ENCODE results near the gene DNASE1L3. TPM values are rescaled to one million over a fixed set of nuclear protein-coding genes. Genes with fewer than 3 reads are reported as not detected.

The DNASE1L3 gene
- total RNA-seq, 5 donors from 2014 or later (not counting 1 experiment from before 2014, with no cell fraction given), result 0.30 to 0.73 (median 0.45) TPM; not detected in 1

- H3K9me3 Mint-ChIP-seq, result no peaks in the 10 kb centered on the region
- no peaks in the 10 kb centered on the region for H3K27me3 Mint-ChIP-seq
- H3K27me3 ChIP-seq (replicated peaks in 1 of 2; ENCODE audit: control insufficient read depth in 2 of 2, extremely low read depth in 1 of 2, insufficient read depth in 2 of 2, low read length in 1 of 2), result peaks cover 0 to 27% of the 10 kb centered on the region in 2 experiments
- POLR2A ChIA-PET, result interaction anchor here in 1 of 2 donors (0.6 kb wide), 1 partner anchor 23 kb away, joined by 3 read pairs; no protein-coding TSS in a partner anchor
- no peak overlapping the region for H3K4me3 ChIP-seq (ENCODE audit: control insufficient read depth in 1 of 2, extremely low read depth in 1 of 2, low read length in 1 of 2)
- ATAC-seq (replicated peaks in 1 of 4) (no peak), DNase-seq (no peak)
- no peak overlapping the region for H3K27ac Mint-ChIP-seq
- CTCF ChIA-PET, result interaction anchor here (0.6 to 2.2 kb wide), 3 partner anchors 9 to 172 kb away, joined by 3 to 6 read pairs (median 4); no protein-coding TSS in a partner anchor
- peaks cover 0 to 25% of the 10 kb centered on the region in 2 experiments for H3K4me1 ChIP-seq (ENCODE audit: control insufficient read depth in 1 of 2, extremely low read depth in 1 of 2, insufficient read depth in 2 of 2, low read length in 2 of 2)
- H3K27ac ChIP-seq (ENCODE audit: low read length), result no peak overlapping the region
- H3K36me3 Mint-ChIP-seq, result no peaks in the 10 kb centered on the region
- no peaks in the 10 kb centered on the region for H3K9me3 ChIP-seq
- 94% methylated on average over 2 of the region's 13 CpGs for WGBS (ENCODE audit: insufficient coverage)
- H3K4me3 Mint-ChIP-seq, result no peak overlapping the region
- peaks cover 10 to 15% (median 13%) of the 10 kb centered on the region in 3 donors for H3K4me1 Mint-ChIP-seq
- H3K36me3 ChIP-seq (ENCODE audit: control insufficient read depth in 2 of 2, extremely low read depth in 1 of 2, insufficient read depth in 1 of 2, low read length in 1 of 2), result no peaks in the 10 kb centered on the region
Measured at GRCh38 chr3:58179235-58180098, 31.3 kb downstream of the DNASE1L3 start.

DNA sequence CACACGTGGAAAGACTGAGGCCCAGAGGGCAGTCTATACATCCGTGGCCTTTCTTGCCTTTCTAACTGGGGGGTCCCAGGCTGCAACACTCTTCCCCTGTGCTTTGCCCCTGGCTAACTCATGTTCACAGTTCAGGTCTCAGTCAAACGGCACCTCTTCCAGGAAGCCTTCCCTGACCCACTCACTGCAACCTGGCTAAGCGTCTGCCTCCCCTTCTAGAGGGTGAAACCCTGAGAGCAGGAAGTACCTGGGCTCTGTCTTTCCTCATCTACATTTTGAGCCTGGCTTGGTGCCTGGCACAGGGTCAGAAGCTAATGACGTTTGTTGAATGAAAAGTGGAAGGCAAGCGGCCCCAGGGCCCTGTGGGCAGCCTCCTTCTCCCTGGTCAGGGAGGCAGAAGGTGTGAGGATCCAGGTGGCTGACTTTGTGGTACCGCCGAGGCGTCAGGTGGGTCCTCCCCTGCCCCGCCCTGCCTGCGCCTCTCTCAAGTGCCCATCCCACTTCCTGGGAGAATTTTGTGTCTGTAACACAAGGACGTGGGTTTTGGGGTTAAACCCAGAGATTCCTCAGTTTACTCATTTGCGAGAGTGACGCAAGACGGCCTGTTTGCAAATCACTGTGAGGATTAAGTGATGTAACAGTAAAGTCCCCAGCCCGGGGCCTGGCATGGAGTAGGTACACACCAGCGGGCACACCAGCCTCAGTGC, 32.1 kb downstream of the DNASE1L3 start:
- 53% methylated on average over 6 of the region's 17 CpGs for WGBS (ENCODE audit: insufficient coverage)
- H3K4me3 ChIP-seq (ENCODE audit: control insufficient read depth in 1 of 2, extremely low read depth in 1 of 2, low read length in 1 of 2), result no peak overlapping the region
- peaks cover 10 to 15% (median 13%) of the 10 kb centered on the region in 3 donors for H3K4me1 Mint-ChIP-seq
- H3K4me3 Mint-ChIP-seq, result peak overlapping the region; percentile 66 to 77 (median 69)
- H3K27ac ChIP-seq (ENCODE audit: low read length), result no peak overlapping the region
- H3K36me3 ChIP-seq (ENCODE audit: control insufficient read depth in 2 of 2, extremely low read depth in 1 of 2, insufficient read depth in 1 of 2, low read length in 1 of 2), result no peaks in the 10 kb centered on the region
- POLR2A ChIA-PET, result no interaction called here
- no peak overlapping the region for H3K27ac Mint-ChIP-seq
- no peaks in the 10 kb centered on the region for H3K36me3 Mint-ChIP-seq
- peaks cover 0 to 30% of the 10 kb centered on the region in 2 experiments for H3K27me3 ChIP-seq (replicated peaks in 1 of 2; ENCODE audit: control insufficient read depth in 2 of 2, extremely low read depth in 1 of 2, insufficient read depth in 2 of 2, low read length in 1 of 2)
- no peaks in the 10 kb centered on the region for H3K9me3 ChIP-seq
- no peaks in the 10 kb centered on the region for H3K9me3 Mint-ChIP-seq
- H3K4me1 ChIP-seq (ENCODE audit: control insufficient read depth in 1 of 2, extremely low read depth in 1 of 2, insufficient read depth in 2 of 2, low read length in 2 of 2), result peaks cover 0 to 25% of the 10 kb centered on the region in 2 experiments
- H3K27me3 Mint-ChIP-seq, result no peaks in the 10 kb centered on the region
- DNase-seq (no peak), ATAC-seq (replicated peaks in 1 of 4) (no peak)
- CTCF ChIA-PET, result interaction anchor here (0.6 to 2.2 kb wide), 10 partner anchors 9 to 171 kb away, joined by 3 to 10 read pairs (median 4); no protein-coding TSS in a partner anchor

DNA sequence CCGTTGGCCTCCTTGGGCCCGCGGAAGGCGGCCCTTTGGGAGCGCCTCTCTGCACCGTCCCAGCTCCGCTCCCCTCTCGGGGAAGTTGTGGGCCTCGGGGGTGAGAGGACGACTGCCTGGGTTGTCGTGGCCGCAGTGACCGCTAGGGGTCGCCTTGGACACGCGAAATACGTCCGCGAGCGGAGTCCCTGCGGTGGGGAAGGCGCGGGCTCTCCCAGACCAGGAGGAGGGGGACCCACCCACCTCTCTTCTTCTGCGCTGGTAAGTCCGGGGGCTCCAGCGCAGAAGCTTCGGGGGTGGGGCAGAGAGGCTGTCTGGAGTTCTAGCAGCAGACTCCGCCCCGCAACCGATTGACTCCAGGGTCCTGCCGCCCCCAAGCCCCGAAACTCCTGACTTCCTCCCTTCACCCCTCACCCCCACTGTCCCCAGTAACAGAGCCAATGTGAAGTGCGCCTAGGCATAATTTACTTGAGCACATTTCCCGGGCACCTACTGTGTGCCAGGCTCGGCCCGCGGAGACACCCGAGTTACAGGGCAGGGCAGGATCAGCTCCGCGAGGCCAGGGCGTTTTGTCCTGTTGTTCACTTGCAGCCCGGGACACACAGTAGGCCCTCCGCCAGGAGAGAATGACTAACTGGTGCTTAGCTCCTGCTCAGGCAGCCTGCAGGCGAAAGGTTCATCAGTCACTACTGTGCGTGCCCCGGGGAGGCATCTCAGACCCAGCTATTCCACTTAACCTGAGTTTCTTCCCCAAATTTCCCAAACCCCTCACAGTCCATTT, 32.8 kb downstream of the DNASE1L3 start:
- Mint-ChIP-seq H3K27ac (no peak overlapping the region), H3K4me1 (peaks cover 13 to 15% (median 14%) of the 10 kb centered on the region in 3 donors), H3K4me3 (peak overlapping the region; percentile 66 to 77 (median 69)), H3K9me3 (no peaks in the 10 kb centered on the region), H3K36me3 (no peaks in the 10 kb centered on the region), H3K27me3 (no peaks in the 10 kb centered on the region)
- DNase-seq, result peak; percentile 61 to 92 (median 83)
- H3K27ac ChIP-seq (ENCODE audit: low read length), result no peak overlapping the region
- ATAC-seq (replicated peaks in 1 of 4), result peak; percentile 90 to 95 (median 92)
- H3K36me3 ChIP-seq (ENCODE audit: control insufficient read depth in 2 of 2, extremely low read depth in 1 of 2, insufficient read depth in 1 of 2, low read length in 1 of 2), result no peaks in the 10 kb centered on the region
- peaks cover 0 to 25% of the 10 kb centered on the region in 2 experiments for H3K4me1 ChIP-seq (ENCODE audit: control insufficient read depth in 1 of 2, extremely low read depth in 1 of 2, insufficient read depth in 2 of 2, low read length in 2 of 2)
- no peaks in the 10 kb centered on the region for H3K9me3 ChIP-seq
- ChIA-PET CTCF (interaction anchor here (0.6 to 2.2 kb wide), 14 partner anchors 10 to 299 kb away, joined by 3 to 10 read pairs (median 4); no protein-coding TSS in a partner anchor), POLR2A (no interaction called here)
- peaks cover 0 to 30% of the 10 kb centered on the region in 2 experiments for H3K27me3 ChIP-seq (replicated peaks in 1 of 2; ENCODE audit: control insufficient read depth in 2 of 2, extremely low read depth in 1 of 2, insufficient read depth in 2 of 2, low read length in 1 of 2)
- WGBS (ENCODE audit: insufficient coverage), result 24% methylated on average over 28 of the region's 46 CpGs
- H3K4me3 ChIP-seq (ENCODE audit: control insufficient read depth in 1 of 2, extremely low read depth in 1 of 2, low read length in 1 of 2), result peak overlapping the region; percentile 48 to 58

DNA sequence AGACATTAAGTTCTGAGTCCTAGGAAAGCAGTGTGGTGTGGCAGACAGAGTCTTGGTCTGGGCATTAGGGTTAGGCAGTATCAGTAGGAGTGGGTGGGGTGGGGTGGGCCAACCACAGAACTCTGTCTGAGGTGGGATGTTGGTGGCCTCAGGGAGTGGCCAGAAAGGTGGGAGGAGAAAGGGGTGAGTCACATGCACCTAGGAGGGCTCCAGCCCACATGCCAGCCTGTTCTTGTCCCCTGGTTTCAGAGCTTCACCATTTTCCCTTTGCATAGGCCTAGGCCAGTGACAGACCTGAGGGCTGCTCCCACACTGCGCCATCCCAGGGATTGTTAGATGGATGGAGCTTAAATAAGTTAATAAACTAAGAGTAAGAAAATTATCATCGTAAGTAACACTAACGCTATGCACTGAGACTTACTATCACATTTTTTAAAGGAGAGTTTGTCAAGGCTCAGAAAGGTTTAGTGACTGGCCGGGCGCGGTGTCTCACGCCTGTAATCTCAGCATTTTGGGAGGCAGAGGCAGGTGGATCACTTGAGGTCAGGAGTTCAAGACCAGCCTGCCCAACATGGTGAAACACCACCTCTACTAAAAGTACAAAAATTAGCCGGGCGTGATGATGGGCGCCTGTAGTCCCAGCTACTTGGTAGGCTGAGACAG, 33.8 kb downstream of the DNASE1L3 start:
- no peak overlapping the region for H3K27ac ChIP-seq (ENCODE audit: low read length)
- 100% methylated on average over 2 of the region's 10 CpGs for WGBS (ENCODE audit: insufficient coverage)
- no peaks in the 10 kb centered on the region for H3K9me3 ChIP-seq
- H3K4me1 Mint-ChIP-seq, result peaks cover 13 to 15% (median 14%) of the 10 kb centered on the region in 3 donors
- no peak overlapping the region for H3K27ac Mint-ChIP-seq
- H3K27me3 Mint-ChIP-seq, result no peaks in the 10 kb centered on the region
- H3K27me3 ChIP-seq (replicated peaks in 1 of 2; ENCODE audit: control insufficient read depth in 2 of 2, extremely low read depth in 1 of 2, insufficient read depth in 2 of 2, low read length in 1 of 2), result peaks cover 0 to 30% of the 10 kb centered on the region in 2 experiments
- H3K36me3 Mint-ChIP-seq, result no peaks in the 10 kb centered on the region
- H3K36me3 ChIP-seq (ENCODE audit: control insufficient read depth in 2 of 2, extremely low read depth in 1 of 2, insufficient read depth in 1 of 2, low read length in 1 of 2), result peaks cover 0 to 3% of the 10 kb centered on the region in 2 donors
- POLR2A ChIA-PET, result no interaction called here
- DNase-seq (no peak), ATAC-seq (replicated peaks in 1 of 4) (no peak)
- peaks cover 0 to 25% of the 10 kb centered on the region in 2 experiments for H3K4me1 ChIP-seq (ENCODE audit: control insufficient read depth in 1 of 2, extremely low read depth in 1 of 2, insufficient read depth in 2 of 2, low read length in 2 of 2)
- H3K4me3 Mint-ChIP-seq, result peak overlapping the region in 2 of 3 donors; percentile 13 to 77
- H3K9me3 Mint-ChIP-seq, result no peaks in the 10 kb centered on the region
- no peak overlapping the region for H3K4me3 ChIP-seq (ENCODE audit: control insufficient read depth in 1 of 2, extremely low read depth in 1 of 2, low read length in 1 of 2)
- CTCF ChIA-PET, result interaction anchor here (0.6 to 2.2 kb wide), 10 partner anchors 10 to 670 kb away, joined by 3 to 10 read pairs (median 4); no protein-coding TSS in a partner anchor

- POLR2A ChIA-PET, result no interaction called here
- no peak for ATAC-seq (replicated peaks in 1 of 4)
- 82% methylated on average over 2 of the region's 3 CpGs for WGBS (ENCODE audit: insufficient coverage)
Measured at GRCh38 chr3:58176185-58176530, 34.6 kb downstream of the DNASE1L3 start.

More at GRCh38 chr3:58176185-58176530, 34.6 kb downstream of the DNASE1L3 start:
- DNase-seq, result no peak
- Mint-ChIP-seq H3K27ac (no peak overlapping the region), H3K4me1 (peaks cover 13 to 15% (median 14%) of the 10 kb centered on the region in 3 donors), H3K4me3 (no peak overlapping the region), H3K36me3 (peaks cover 2% of the 10 kb centered on the region), H3K9me3 (no peaks in the 10 kb centered on the region), H3K27me3 (no peaks in the 10 kb centered on the region)
- H3K36me3 ChIP-seq (ENCODE audit: control insufficient read depth in 2 of 2, extremely low read depth in 1 of 2, insufficient read depth in 1 of 2, low read length in 1 of 2), result peaks cover 0 to 3% of the 10 kb centered on the region in 2 donors
- no peak overlapping the region for H3K4me3 ChIP-seq (ENCODE audit: control insufficient read depth in 1 of 2, extremely low read depth in 1 of 2, low read length in 1 of 2)
- H3K27me3 ChIP-seq (replicated peaks in 1 of 2; ENCODE audit: control insufficient read depth in 2 of 2, extremely low read depth in 1 of 2, insufficient read depth in 2 of 2, low read length in 1 of 2), result peaks cover 0 to 30% of the 10 kb centered on the region in 2 experiments
- no peaks in the 10 kb centered on the region for H3K9me3 ChIP-seq
- H3K27ac ChIP-seq (ENCODE audit: low read length), result no peak overlapping the region
- H3K4me1 ChIP-seq (ENCODE audit: control insufficient read depth in 1 of 2, extremely low read depth in 1 of 2, insufficient read depth in 2 of 2, low read length in 2 of 2), result peaks cover 0 to 25% of the 10 kb centered on the region in 2 experiments
- CTCF ChIA-PET, result no interaction called here

All from T-cell (primary cell).